HFF-Myc (cell line): ENCODE results near the gene SAMSN1.

Experiments
- DNase-seq: peaks from one replicate; pipeline ENCODE4 v3.0.0-alpha.2; 2011; ENCODE audit warnings: low read depth; ENCODE audit errors: extremely low read depth
- H3K4me3 ChIP-seq: replicated peaks from 2 replicates; pipeline ENCODE4 v1.5.1; 2011; ENCODE audit warnings: low read depth, mild to moderate bottlenecking, control low read depth, low read length
- TF ChIP-seq, protein P1 (sequence below): IDR thresholded peaks from 2 replicates; pipeline ENCODE4 v1.5.1; 2012; ENCODE audit warnings: mild to moderate bottlenecking, low read depth, low read length, control low read depth; ENCODE audit errors: missing control alignments

Gene SAMSN1

DNA sequence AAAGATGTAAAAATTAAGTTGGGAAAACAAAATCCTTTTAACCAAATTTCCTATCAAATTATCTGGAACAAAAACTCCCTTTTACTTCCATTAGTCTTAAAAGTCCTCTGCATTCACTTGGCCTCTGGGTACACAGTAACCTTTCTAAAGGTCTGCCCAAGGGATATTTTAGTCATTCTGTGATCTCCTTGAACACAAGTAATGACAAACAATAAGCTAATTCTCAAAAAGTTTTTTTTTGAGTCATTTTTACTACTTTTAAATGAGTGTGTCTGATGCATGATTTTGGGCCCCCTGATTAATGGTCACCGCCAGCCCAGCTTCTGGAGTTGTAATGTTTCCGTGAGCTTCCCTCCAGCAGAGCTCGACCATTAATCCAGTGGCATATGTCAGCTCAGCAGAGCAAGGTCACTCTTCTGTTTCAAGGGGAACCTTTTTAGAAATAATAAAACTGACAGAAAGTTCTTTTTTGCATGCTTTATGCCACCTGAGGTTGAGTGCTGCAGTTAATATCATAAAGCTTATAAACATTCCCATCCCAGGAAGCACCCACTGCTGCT lies 14.3 kb downstream of the SAMSN1 start:
- H3K4me3 ChIP-seq = no peak overlapping the region
- TF ChIP-seq, protein P1, sequence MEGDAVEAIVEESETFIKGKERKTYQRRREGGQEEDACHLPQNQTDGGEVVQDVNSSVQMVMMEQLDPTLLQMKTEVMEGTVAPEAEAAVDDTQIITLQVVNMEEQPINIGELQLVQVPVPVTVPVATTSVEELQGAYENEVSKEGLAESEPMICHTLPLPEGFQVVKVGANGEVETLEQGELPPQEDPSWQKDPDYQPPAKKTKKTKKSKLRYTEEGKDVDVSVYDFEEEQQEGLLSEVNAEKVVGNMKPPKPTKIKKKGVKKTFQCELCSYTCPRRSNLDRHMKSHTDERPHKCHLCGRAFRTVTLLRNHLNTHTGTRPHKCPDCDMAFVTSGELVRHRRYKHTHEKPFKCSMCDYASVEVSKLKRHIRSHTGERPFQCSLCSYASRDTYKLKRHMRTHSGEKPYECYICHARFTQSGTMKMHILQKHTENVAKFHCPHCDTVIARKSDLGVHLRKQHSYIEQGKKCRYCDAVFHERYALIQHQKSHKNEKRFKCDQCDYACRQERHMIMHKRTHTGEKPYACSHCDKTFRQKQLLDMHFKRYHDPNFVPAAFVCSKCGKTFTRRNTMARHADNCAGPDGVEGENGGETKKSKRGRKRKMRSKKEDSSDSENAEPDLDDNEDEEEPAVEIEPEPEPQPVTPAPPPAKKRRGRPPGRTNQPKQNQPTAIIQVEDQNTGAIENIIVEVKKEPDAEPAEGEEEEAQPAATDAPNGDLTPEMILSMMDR = no peak
- DNase-seq = no peak

DNA sequence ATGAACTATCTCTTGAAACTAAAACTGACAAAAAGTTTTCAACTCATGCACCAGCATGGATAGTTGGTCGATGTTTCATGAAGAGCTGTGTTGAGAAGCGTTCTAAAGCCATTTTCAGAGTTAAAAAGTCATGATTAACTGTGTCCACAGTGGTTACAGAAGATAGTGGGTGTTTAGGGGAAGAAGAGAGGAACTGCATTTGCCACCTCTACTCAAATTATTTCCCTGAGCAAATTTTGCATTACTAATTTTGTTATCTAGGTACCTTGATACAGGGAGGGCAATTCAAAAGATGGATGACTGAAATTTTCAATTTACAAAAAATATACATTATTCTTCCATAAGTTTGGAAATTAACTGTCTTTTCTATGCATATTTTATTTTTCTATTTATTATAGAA lies 15.5 kb downstream of the SAMSN1 start:
- TF ChIP-seq, protein P1 = no peak
- no peak for DNase-seq
- no peak overlapping the region for H3K4me3 ChIP-seq

DNA sequence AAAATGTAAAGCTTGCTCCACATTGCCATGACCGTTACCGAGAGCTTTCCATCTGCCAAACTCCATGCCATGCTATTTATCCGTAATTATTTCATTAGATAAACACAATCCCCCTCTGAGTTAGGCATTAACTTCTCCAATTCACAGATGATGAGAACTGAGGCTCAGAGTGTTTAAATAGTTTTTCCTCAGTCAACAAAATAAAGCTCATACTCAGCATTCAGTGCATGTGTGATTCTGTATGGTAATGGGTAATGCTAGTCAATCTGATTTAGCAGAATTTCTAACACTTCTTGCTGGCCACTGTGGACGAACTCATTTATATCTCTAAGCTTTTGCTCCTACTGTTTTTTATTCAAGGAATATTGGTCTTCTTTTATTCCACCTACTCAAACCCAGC lies 17.3 kb downstream of the SAMSN1 start:
- no peak overlapping the region for H3K4me3 ChIP-seq
- TF ChIP-seq, protein P1 = no peak
- DNase-seq = no peak

DNA sequence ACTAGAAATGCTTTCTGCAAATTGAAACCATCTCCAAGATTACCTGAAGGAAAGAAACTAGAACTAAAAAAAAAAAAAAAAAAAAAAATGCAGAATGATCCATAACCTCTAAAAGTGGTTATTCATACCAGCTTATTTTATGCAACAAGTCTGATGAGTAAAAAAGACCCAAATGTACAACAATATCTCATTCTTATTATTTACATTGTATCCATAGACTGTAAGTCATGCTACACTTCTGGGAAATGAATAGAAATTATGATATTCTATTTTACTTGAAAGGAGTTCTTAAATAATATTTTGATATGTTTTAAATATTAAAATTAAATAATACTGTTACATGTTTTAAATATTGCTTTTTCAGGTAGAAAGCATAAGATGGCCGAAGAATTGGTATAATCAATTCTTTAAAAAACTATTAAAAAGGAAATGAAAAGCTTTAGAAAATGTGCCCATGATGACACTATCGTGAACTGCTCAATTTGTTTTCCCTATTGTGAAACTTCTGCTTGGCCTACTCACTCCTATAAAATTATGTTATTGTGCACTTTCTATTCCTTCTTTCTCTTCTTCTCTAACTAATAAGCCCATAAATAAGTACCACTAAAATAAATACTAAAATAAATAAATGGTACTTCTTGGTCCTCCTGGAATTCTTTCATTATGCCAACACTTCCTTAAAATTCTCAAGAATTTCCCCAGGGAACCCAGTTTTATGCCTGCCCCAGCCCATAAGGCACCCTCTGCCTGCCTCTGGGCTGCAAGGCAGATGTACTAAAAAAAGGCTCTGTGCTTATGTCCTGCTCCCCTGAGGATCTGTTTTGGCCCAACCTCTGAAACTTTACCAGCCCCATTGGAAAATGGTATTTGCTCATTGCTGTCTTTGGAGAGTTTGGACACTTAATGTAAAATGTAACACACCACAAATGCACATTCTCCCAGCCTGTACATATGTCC lies 18.1 kb downstream of the SAMSN1 start:
- TF ChIP-seq, protein P1 = no peak
- DNase-seq = no peak
- no peak overlapping the region for H3K4me3 ChIP-seq

GRCh38 chr21:14526836-14527695 lies 19.0 kb downstream of the SAMSN1 start:
- TF ChIP-seq, protein P1 = no peak
- no peak for DNase-seq
- H3K4me3 ChIP-seq = no peak overlapping the region

- no peak overlapping the region for H3K4me3 ChIP-seq
- TF ChIP-seq, protein P1 = no peak
- no peak for DNase-seq
Observed at GRCh38 chr21:14526199-14526598, 19.9 kb downstream of the SAMSN1 start.
